CD8-positive, alpha-beta memory T cell (primary cell): ENCODE results near the gene USE1. TPM values are rescaled to one million over a fixed set of nuclear protein-coding genes. Genes with fewer than 3 reads are reported as not detected.

Experiments used
- CTCF ChIA-PET: fragments of 350-600 bp; sonication (Branson Sonifier 250); formaldehyde crosslinking; loops from one replicate; lab custom pipeline; 2021; ENCODE audit warnings: antibody characterized with exemption; lab: Charles Lee
- POLR2A ChIA-PET: fragments of 350-600 bp; sonication (Branson Sonifier 250); formaldehyde crosslinking; loops from one replicate; lab custom pipeline; 2021; ENCODE audit warnings: antibody characterized with exemption; lab: Charles Lee
- DNase-seq, 5 donors: peaks; one replicate each; pipeline versions ENCODE4 v3.0.0 to v3.0.0-alpha.2; 2020 to 2022; ENCODE audit warnings: mixed read lengths in 1 of 5
- H3K27ac ChIP-seq: one replicate; pipeline ENCODE4 v1.7.0; 2013; ENCODE audit warnings: low read depth, mild to moderate bottlenecking, low read length, moderate library complexity
- H3K27me3 ChIP-seq: 2 replicates; pipeline ENCODE4 v1.7.0; 2013; ENCODE audit warnings: low read length, mild to moderate bottlenecking; ENCODE audit not compliant: insufficient read depth, poor library complexity, severe bottlenecking
- H3K36me3 ChIP-seq: 2 replicates; pipeline ENCODE4 v1.7.0; 2013; ENCODE audit warnings: mild to moderate bottlenecking, low read length, moderate library complexity; ENCODE audit not compliant: insufficient read depth
- H3K4me1 ChIP-seq: 2 replicates; pipeline ENCODE4 v1.7.0; 2013; ENCODE audit warnings: mild to moderate bottlenecking, low read length, moderate library complexity; ENCODE audit not compliant: insufficient read depth
- H3K4me3 ChIP-seq: 2 replicates; pipeline ENCODE4 v1.7.0; 2013; ENCODE audit warnings: mild to moderate bottlenecking, low read length
- H3K9me3 ChIP-seq: 2 replicates; pipeline ENCODE4 v1.7.0; 2013; ENCODE audit warnings: mild to moderate bottlenecking, low read length
- H3K27ac Mint-ChIP-seq, 8 donors: one replicate each; pipeline ENCODE4 v1.8.0; 2020 to 2021; ENCODE audit warnings: mixed read lengths in 8 of 8, mild to moderate bottlenecking in 6 of 8, inconsistent platforms in 3 of 8, moderate library complexity in 3 of 8
- H3K27me3 Mint-ChIP-seq, 2 donors: one replicate each; pipeline ENCODE4 v1.8.0; 2020 to 2021; ENCODE audit warnings: mixed read lengths in 2 of 2, mild to moderate bottlenecking in 1 of 2, moderate library complexity in 1 of 2
- H3K36me3 Mint-ChIP-seq, 3 donors: one replicate each; pipeline ENCODE4 v1.8.0; 2020 to 2021; ENCODE audit warnings: mixed read lengths in 3 of 3, inconsistent platforms in 1 of 3, mild to moderate bottlenecking in 1 of 3
- H3K4me1 Mint-ChIP-seq, 3 donors: one replicate each; pipeline ENCODE4 v1.8.0; 2020 to 2021; ENCODE audit warnings: mixed read lengths in 3 of 3, inconsistent platforms in 1 of 3, mild to moderate bottlenecking in 1 of 3
- H3K4me3 Mint-ChIP-seq, 7 donors: one replicate each; pipeline ENCODE4 v1.8.0; 2020 to 2021; ENCODE audit warnings: mixed read lengths in 7 of 7, mild to moderate bottlenecking in 6 of 7, moderate library complexity in 4 of 7, inconsistent platforms in 2 of 7
- H3K9me3 Mint-ChIP-seq, 5 donors: one replicate each; pipeline ENCODE4 v1.8.0; 2020 to 2022; ENCODE audit warnings: mixed read lengths in 5 of 5, mild to moderate bottlenecking in 3 of 5, moderate library complexity in 2 of 5, inconsistent platforms in 1 of 5
- polyA plus RNA-seq: library from polyadenylated mRNA; unstranded; fragments of 300-500 nt; fragmentation: Illumina TruSeq; gene quantifications from one replicate; pipeline ENCODE4 v1.2.3, GENCODE V29; 2021
- total RNA-seq, 2 experiments: library from RNA; stranded (reverse); gene quantifications; one replicate each; pipeline ENCODE4 v1.2.3, GENCODE V29; 2021

USE1 gene
- total and polyA plus RNA-seq, 3 experiments from 2014 or later: 31.9 to 35.4 (median 33.6) TPM

GRCh38 chr19:17259118-17259780 is 44.1 kb downstream of the USE1 start:
- Histone ChIP-seq H3K27ac (no peak overlapping the region), H3K9me3 (no peaks in the 10 kb centered on the region), H3K27me3 (no peaks in the 10 kb centered on the region), H3K36me3 (no peaks in the 10 kb centered on the region), H3K4me1 (no peaks in the 10 kb centered on the region), H3K4me3 (no peak overlapping the region)
- no peaks in the 10 kb centered on the region for H3K36me3 Mint-ChIP-seq
- peaks cover 6 to 8% (median 7%) of the 10 kb centered on the region in 3 donors for H3K4me1 Mint-ChIP-seq
- no peaks in the 10 kb centered on the region for H3K27me3 Mint-ChIP-seq
- no peak overlapping the region for H3K4me3 Mint-ChIP-seq
- no peak overlapping the region for H3K27ac Mint-ChIP-seq
- DNase-seq: no peak
- ChIA-PET CTCF (interaction anchor here (1.2 to 11.2 kb wide), 8 partner anchors 11 to 206 kb away, joined by 3 to 93 read pairs (median 4); partner anchors contain the start of genes ANKLE1, MRPL34 and USE1), POLR2A (interaction anchor here (1.2 kb wide), 1 partner anchor 33 kb away, joined by 5 read pairs; the partner anchor contains the start of gene OCEL1)
- no peaks in the 10 kb centered on the region for H3K9me3 Mint-ChIP-seq

- ChIA-PET CTCF (interaction anchor here (0.6 to 11.2 kb wide), 20 partner anchors 9 to 205 kb away, joined by 3 to 93 read pairs (median 4); partner anchors contain the start of genes ANKLE1, MRPL34 and USE1), POLR2A (interaction anchor here (1.2 kb wide), 1 partner anchor 34 kb away, joined by 5 read pairs; the partner anchor contains the start of gene OCEL1)
- H3K27ac ChIP-seq: no peak overlapping the region
- no peaks in the 10 kb centered on the region for H3K36me3 Mint-ChIP-seq
- peaks cover 7 to 13% (median 8%) of the 10 kb centered on the region in 3 donors for H3K4me1 Mint-ChIP-seq
- peaks cover 6% of the 10 kb centered on the region for H3K4me1 ChIP-seq
- no peak for DNase-seq
- H3K4me3 Mint-ChIP-seq: no peak overlapping the region
- H3K27me3 Mint-ChIP-seq: no peaks in the 10 kb centered on the region
- H3K9me3 Mint-ChIP-seq: no peaks in the 10 kb centered on the region
- no peaks in the 10 kb centered on the region for H3K36me3 ChIP-seq
- H3K27ac Mint-ChIP-seq: no peak overlapping the region
- no peaks in the 10 kb centered on the region for H3K27me3 ChIP-seq
- no peak overlapping the region for H3K4me3 ChIP-seq
- no peaks in the 10 kb centered on the region for H3K9me3 ChIP-seq
Observed at GRCh38 chr19:17259934-17260333, 44.8 kb downstream of the USE1 start.

GRCh38 chr19:17260842-17261325 is 45.7 kb downstream of the USE1 start:
- no peaks in the 10 kb centered on the region for H3K27me3 Mint-ChIP-seq
- no peaks in the 10 kb centered on the region for H3K36me3 Mint-ChIP-seq
- ChIA-PET POLR2A (no interaction called here), CTCF (interaction anchor here (0.6 to 11.2 kb wide), 19 partner anchors 10 to 195 kb away, joined by 3 to 93 read pairs (median 4); partner anchors contain the start of genes ANKLE1 and USE1)
- Histone ChIP-seq H3K9me3 (no peaks in the 10 kb centered on the region), H3K4me1 (peaks cover 7% of the 10 kb centered on the region), H3K36me3 (no peaks in the 10 kb centered on the region), H3K27ac (no peak overlapping the region), H3K27me3 (no peaks in the 10 kb centered on the region), H3K4me3 (no peak overlapping the region)
- H3K4me3 Mint-ChIP-seq: no peak overlapping the region
- H3K4me1 Mint-ChIP-seq: peaks cover 7 to 13% (median 8%) of the 10 kb centered on the region in 3 donors
- no peaks in the 10 kb centered on the region for H3K9me3 Mint-ChIP-seq
- DNase-seq: peak; percentile 80 to 92 (median 82)
- peak overlapping the region in 4 of 8 donors; percentile 0 to 43 (median 3) for H3K27ac Mint-ChIP-seq

GRCh38 chr19:17262557-17262956 is 47.4 kb downstream of the USE1 start:
- Histone ChIP-seq H3K27me3 (no peaks in the 10 kb centered on the region), H3K4me3 (no peak overlapping the region), H3K4me1 (peaks cover 13% of the 10 kb centered on the region), H3K27ac (no peak overlapping the region), H3K36me3 (no peaks in the 10 kb centered on the region), H3K9me3 (no peaks in the 10 kb centered on the region)
- no peak overlapping the region for H3K27ac Mint-ChIP-seq
- H3K4me1 Mint-ChIP-seq: peaks cover 15 to 24% (median 18%) of the 10 kb centered on the region in 3 donors
- POLR2A ChIA-PET: no interaction called here
- peaks cover 0 to 4% (median 0%) of the 10 kb centered on the region in 3 donors for H3K36me3 Mint-ChIP-seq
- DNase-seq: no peak
- no peaks in the 10 kb centered on the region for H3K9me3 Mint-ChIP-seq
- no peak overlapping the region for H3K4me3 Mint-ChIP-seq
- CTCF ChIA-PET: interaction anchor here (0.5 to 11.2 kb wide), 3 partner anchors 13 to 133 kb away, joined by 3 to 93 read pairs (median 7); partner anchors contain the start of gene ANKLE1
- no peaks in the 10 kb centered on the region for H3K27me3 Mint-ChIP-seq

GRCh38 chr19:17263712-17264640 is 48.8 kb downstream of the USE1 start:
- no peak overlapping the region for H3K27ac ChIP-seq
- H3K4me3 ChIP-seq: no peak overlapping the region
- H3K27me3 ChIP-seq: no peaks in the 10 kb centered on the region
- Mint-ChIP-seq H3K9me3 (no peaks in the 10 kb centered on the region), H3K27ac (peak overlapping the region in 1 of 8 donors; percentile 83), H3K36me3 (peaks cover 0 to 9% (median 0%) of the 10 kb centered on the region in 3 donors), H3K4me1 (peaks cover 22 to 31% (median 25%) of the 10 kb centered on the region in 3 donors), H3K4me3 (peak overlapping the region in 1 of 7 donors; percentile 54), H3K27me3 (no peaks in the 10 kb centered on the region)
- no peaks in the 10 kb centered on the region for H3K36me3 ChIP-seq
- ChIA-PET POLR2A (no interaction called here), CTCF (interaction anchor here (1.5 to 11.2 kb wide), 4 partner anchors 14 to 29 kb away, joined by 3 to 93 read pairs (median 4); partner anchors contain the start of gene ANKLE1)
- no peaks in the 10 kb centered on the region for H3K9me3 ChIP-seq
- peaks cover 21% of the 10 kb centered on the region for H3K4me1 ChIP-seq
- no peak for DNase-seq

GRCh38 chr19:17264641-17264979 is 49.5 kb downstream of the USE1 start, which contains the start of gene USHBP1:
Gene USHBP1, minus strand, starts transcription at chr19:17264745. Its CDS starts 446 bp downstream, at chr19:17264299.
- H3K27ac Mint-ChIP-seq: peak within 1 kb of the TSS in 1 of 8 donors; percentile 83
- Histone ChIP-seq H3K4me1 (peaks cover 21% of the 10 kb centered on the region), H3K4me3 (no peak within 1 kb of the TSS), H3K9me3 (no peaks in the 10 kb centered on the region), H3K27me3 (no peaks in the 10 kb centered on the region), H3K27ac (no peak within 1 kb of the TSS), H3K36me3 (no peaks in the 10 kb centered on the region)
- ChIA-PET POLR2A (no interaction called here), CTCF (interaction anchor here (1.5 to 11.2 kb wide), 4 partner anchors 15 to 29 kb away, joined by 3 to 93 read pairs (median 4); partner anchors contain the start of gene ANKLE1)
- H3K36me3 Mint-ChIP-seq: peaks cover 0 to 15% (median 0%) of the 10 kb centered on the region in 3 donors
- no peaks in the 10 kb centered on the region for H3K27me3 Mint-ChIP-seq
- no peaks in the 10 kb centered on the region for H3K9me3 Mint-ChIP-seq
- peaks cover 23 to 31% (median 25%) of the 10 kb centered on the region in 3 donors for H3K4me1 Mint-ChIP-seq
- H3K4me3 Mint-ChIP-seq: peak within 1 kb of the TSS in 1 of 7 donors; percentile 54
- no peak for DNase-seq

GRCh38 chr19:17266026-17266425 is 50.9 kb downstream of the USE1 start:
- ChIA-PET CTCF (interaction anchor here (0.7 to 11.2 kb wide), 7 partner anchors 16 to 197 kb away, joined by 3 to 93 read pairs (median 4); partner anchors contain the start of gene ANKLE1), POLR2A (interaction anchor here (0.7 to 2.2 kb wide), 4 partner anchors 24 to 189 kb away, joined by 4 to 7 read pairs (median 5); partner anchors contain the start of gene OCEL1)
- Mint-ChIP-seq H3K4me1 (peaks cover 19 to 26% (median 19%) of the 10 kb centered on the region in 3 donors), H3K27me3 (no peaks in the 10 kb centered on the region), H3K9me3 (no peaks in the 10 kb centered on the region), H3K36me3 (peaks cover 0 to 20% (median 2%) of the 10 kb centered on the region in 3 donors), H3K4me3 (peak overlapping the region in 1 of 7 donors; percentile 56), H3K27ac (no peak overlapping the region)
- H3K4me3 ChIP-seq: no peak overlapping the region
- peaks cover 21% of the 10 kb centered on the region for H3K4me1 ChIP-seq
- no peaks in the 10 kb centered on the region for H3K9me3 ChIP-seq
- H3K36me3 ChIP-seq: peaks cover 2% of the 10 kb centered on the region
- no peak for DNase-seq
- H3K27me3 ChIP-seq: no peaks in the 10 kb centered on the region
- H3K27ac ChIP-seq: no peak overlapping the region
